Stimulated activated CD4-positive, alpha-beta T cell treated with anti-CD3 and anti-CD28 coated beads, Interleukin-12 subunit alpha, Interleukin-12 subunit beta, amount 100 ng/mL, for 24 hours (primary cell): ENCODE results near the gene PRORP.
"Not testable (repeated sequence)": the region's sequence is repeated elsewhere in the genome, so short reads cannot be mapped to it uniquely, and the experiment has no call there.

ENCODE experiments used
- DNase-seq, 2 experiments: peaks; one replicate each; pipeline ENCODE4 v3.0.0-alpha.2; 2020; ENCODE audit warnings: low read depth in 2 of 2

The PRORP gene

GRCh38 chr14:35121887-35122695 is at the start of gene PRORP, which contains the start of gene PPP2R3C:
PRORP (plus strand) TSS chr14:35122552; CDS start chr14:35123246, 694 bp downstream.
PPP2R3C (minus strand) TSS chr14:35121990; CDS start chr14:35121959, 31 bp downstream.
- DNase-seq = peak; percentile 71 to 76

- DNase-seq = no peak
These were observed 48.9 kb upstream of the PRORP start for GRCh38 chr14:35073486-35073885.

GRCh38 chr14:35078082-35078481 is 44.3 kb upstream of the PRORP start:
- no peak for DNase-seq

- DNase-seq = no peak
These were observed 42.6 kb upstream of the PRORP start for GRCh38 chr14:35079742-35080141.

- no peak for DNase-seq
These were observed 38.7 kb upstream of the PRORP start for GRCh38 chr14:35083530-35084150.

- no peak for DNase-seq
These were observed 36.9 kb upstream of the PRORP start for GRCh38 chr14:35085441-35085840.

GRCh38 chr14:35088514-35088913 is 33.8 kb upstream of the PRORP start:
- DNase-seq = no peak

- DNase-seq = not testable (repeated sequence)
These were observed 27.7 kb upstream of the PRORP start for GRCh38 chr14:35094645-35095044.

GRCh38 chr14:35107866-35108265 is 14.5 kb upstream of the PRORP start:
- no peak for DNase-seq

GRCh38 chr14:35112641-35113040 is 9.7 kb upstream of the PRORP start:
- DNase-seq = no peak

GRCh38 chr14:35113308-35113950 is 8.9 kb upstream of the PRORP start:
- no peak for DNase-seq

- DNase-seq = no peak
These were observed 8.3 kb upstream of the PRORP start for GRCh38 chr14:35114036-35114435.

- no peak for DNase-seq
These were observed 6.1 kb upstream of the PRORP start for GRCh38 chr14:35116242-35116641.

- no peak for DNase-seq
These were observed 5.2 kb upstream of the PRORP start for GRCh38 chr14:35117112-35117511.

GRCh38 chr14:35121026-35121886 is 1.1 kb upstream of the PRORP start:
- DNase-seq = no peak

GRCh38 chr14:35122696-35123387 is 490 bp downstream of the PRORP start:
- DNase-seq = no peak

- no peak for DNase-seq
These were observed 994 bp downstream of the PRORP start for GRCh38 chr14:35123388-35123703.

- no peak for DNase-seq
These were observed 1.8 kb downstream of the PRORP start for GRCh38 chr14:35124127-35124526.

GRCh38 chr14:35133542-35134328 is 11.4 kb downstream of the PRORP start:
- DNase-seq = no peak

GRCh38 chr14:35134329-35135123 is 12.2 kb downstream of the PRORP start:
- DNase-seq = no peak
